COLO668 (cell line): ENCODE data around the gene CTDSPL.

ENCODE experiments used
- DNase-seq: peaks from one replicate; lab custom pipeline; 2025; ENCODE audit not compliant: unreplicated experiment; lab: John Stamatoyannopoulos, UW

CTDSPL gene

GRCh38 chr3:38015485-38015884 lies 153.8 kb downstream of the CTDSPL start:
- no peak for DNase-seq

- DNase-seq: no peak
Observed at GRCh38 chr3:38015984-38016383, 154.3 kb downstream of the CTDSPL start.

- no peak for DNase-seq
Observed at GRCh38 chr3:38016410-38016809, 154.7 kb downstream of the CTDSPL start.

- no peak for DNase-seq
Observed at GRCh38 chr3:38016847-38017444, 155.3 kb downstream of the CTDSPL start.

GRCh38 chr3:38017445-38018295 lies 156.0 kb downstream of the CTDSPL start:
- no peak for DNase-seq

- DNase-seq: no peak
Observed at GRCh38 chr3:38018296-38019266, 156.9 kb downstream of the CTDSPL start.

- DNase-seq: no peak
Observed at GRCh38 chr3:38019658-38020341, 158.1 kb downstream of the CTDSPL start.

- no peak for DNase-seq
Observed at GRCh38 chr3:38020342-38020726, 158.7 kb downstream of the CTDSPL start.

GRCh38 chr3:38021196-38021595 lies 159.5 kb downstream of the CTDSPL start:
- DNase-seq: no peak

- no peak for DNase-seq
Observed at GRCh38 chr3:38022301-38022700, 160.6 kb downstream of the CTDSPL start.

- DNase-seq: no peak
Observed at GRCh38 chr3:38022896-38023709, 161.4 kb downstream of the CTDSPL start.

- no peak for DNase-seq
Observed at GRCh38 chr3:38026856-38027255, 165.2 kb downstream of the CTDSPL start.

- DNase-seq: no peak
Observed at GRCh38 chr3:38027466-38028465, 166.1 kb downstream of the CTDSPL start.

GRCh38 chr3:38028621-38029361 lies 167.1 kb downstream of the CTDSPL start:
- no peak for DNase-seq

GRCh38 chr3:38029400-38030125 lies 167.9 kb downstream of the CTDSPL start, which contains the start of gene PLCD1:
Gene PLCD1 (minus strand): TSS chr3:38029642. CDS start chr3:38029539, 103 bp downstream.
- no peak for DNase-seq

- no peak for DNase-seq
Observed at GRCh38 chr3:38030126-38031021, 168.7 kb downstream of the CTDSPL start.
